SK-N-MC (cell line): ENCODE data around the gene PPFIBP2.

Source experiments
- DNase-seq: peaks from one replicate; pipeline ENCODE4 v3.0.0-alpha.2; 2011; ENCODE audit warnings: low read depth, low spot score
- H3K27ac ChIP-seq: fragments of 200-600 bp; sonication (generic); 2 replicates; pipeline ENCODE4 v1.5.1; 2016; ENCODE audit warnings: mixed run types
- H3K36me3 ChIP-seq: fragments of 200-600 bp; sonication (generic); 2 replicates; pipeline ENCODE4 v1.6.1; 2017; ENCODE audit warnings: antibody characterized with exemption, low read length, mixed read lengths; ENCODE audit not compliant: insufficient read depth
- H3K4me3 ChIP-seq: fragments of 200-600 bp; sonication (generic); 2 replicates; pipeline ENCODE4 v1.5.1; 2016
- H3K9ac ChIP-seq: fragments of 200-600 bp; sonication (generic); 2 replicates; pipeline ENCODE4 v1.8.0; 2017; ENCODE audit warnings: mixed run types, mixed read lengths; ENCODE audit not compliant: insufficient read length
- H3K9me3 ChIP-seq: fragments of 200-600 bp; sonication (generic); 2 replicates; pipeline ENCODE4 v1.6.1; 2017; ENCODE audit warnings: low read depth, mild to moderate bottlenecking, antibody characterized with exemption, low read length, moderate library complexity, mixed read lengths
- EZH2 ChIP-seq: fragments of 200-600 bp; sonication (generic); IDR thresholded peaks from one replicate; pipeline ENCODE4 v1.6.1; 2017; ENCODE audit warnings: antibody characterized with exemption
- FOXP2 ChIP-seq: optimal IDR thresholded peaks from 2 replicates; pipeline ENCODE3; 2011; ENCODE audit warnings: mild to moderate bottlenecking, moderate library complexity; ENCODE audit not compliant: insufficient read depth; ENCODE audit errors: extremely low read length, control extremely low read depth
- POLR2AphosphoS5 ChIP-seq: IDR thresholded peaks from 2 replicates; pipeline ENCODE4 v1.6.1; 2012; ENCODE audit warnings: mild to moderate bottlenecking, low read depth, low read length, borderline replicate concordance

PPFIBP2 gene

DNA sequence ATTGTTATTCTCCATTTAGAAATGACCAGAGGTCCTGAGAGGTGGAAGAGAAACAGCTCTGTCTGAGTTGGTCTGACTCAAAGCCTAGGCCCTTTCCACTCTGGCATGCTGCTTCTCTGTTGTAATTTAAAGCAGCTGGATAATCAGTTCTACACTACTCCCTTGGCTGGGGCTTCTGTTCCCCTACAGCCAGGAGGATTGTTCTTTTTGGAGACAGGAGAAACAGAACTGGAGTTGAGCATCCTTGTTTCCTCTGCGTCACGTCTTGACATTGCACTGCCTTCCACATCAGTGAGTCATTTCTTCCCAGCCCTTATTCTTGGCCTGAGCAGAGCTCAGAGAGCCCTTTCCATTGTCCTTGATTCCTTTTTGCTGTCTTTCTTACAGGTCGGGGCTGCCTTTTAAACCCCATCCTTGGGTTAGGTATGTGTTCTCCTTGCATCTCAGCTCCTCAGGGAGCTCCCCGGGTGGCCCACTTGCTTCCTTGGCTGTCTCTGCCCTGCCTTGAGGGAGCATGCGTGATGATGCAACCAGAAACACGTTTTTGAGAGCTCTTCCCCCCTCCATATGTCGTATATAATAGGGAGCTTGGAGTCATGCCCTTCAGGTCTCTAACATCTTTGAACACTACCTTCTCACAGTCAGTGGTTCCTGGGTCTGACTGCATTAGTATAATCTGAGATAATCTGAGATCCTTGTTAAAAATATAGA lies 123.8 kb downstream of the PPFIBP2 start:
- no peak for DNase-seq
- no peaks in the 10 kb centered on the region for H3K9me3 ChIP-seq
- TF ChIP-seq FOXP2 (no peak), POLR2AphosphoS5 (no peak)
- H3K27ac ChIP-seq = no peak overlapping the region
- no peak overlapping the region for H3K4me3 ChIP-seq
- no peaks in the 10 kb centered on the region for H3K36me3 ChIP-seq
- H3K9ac ChIP-seq = no peak overlapping the region

DNA sequence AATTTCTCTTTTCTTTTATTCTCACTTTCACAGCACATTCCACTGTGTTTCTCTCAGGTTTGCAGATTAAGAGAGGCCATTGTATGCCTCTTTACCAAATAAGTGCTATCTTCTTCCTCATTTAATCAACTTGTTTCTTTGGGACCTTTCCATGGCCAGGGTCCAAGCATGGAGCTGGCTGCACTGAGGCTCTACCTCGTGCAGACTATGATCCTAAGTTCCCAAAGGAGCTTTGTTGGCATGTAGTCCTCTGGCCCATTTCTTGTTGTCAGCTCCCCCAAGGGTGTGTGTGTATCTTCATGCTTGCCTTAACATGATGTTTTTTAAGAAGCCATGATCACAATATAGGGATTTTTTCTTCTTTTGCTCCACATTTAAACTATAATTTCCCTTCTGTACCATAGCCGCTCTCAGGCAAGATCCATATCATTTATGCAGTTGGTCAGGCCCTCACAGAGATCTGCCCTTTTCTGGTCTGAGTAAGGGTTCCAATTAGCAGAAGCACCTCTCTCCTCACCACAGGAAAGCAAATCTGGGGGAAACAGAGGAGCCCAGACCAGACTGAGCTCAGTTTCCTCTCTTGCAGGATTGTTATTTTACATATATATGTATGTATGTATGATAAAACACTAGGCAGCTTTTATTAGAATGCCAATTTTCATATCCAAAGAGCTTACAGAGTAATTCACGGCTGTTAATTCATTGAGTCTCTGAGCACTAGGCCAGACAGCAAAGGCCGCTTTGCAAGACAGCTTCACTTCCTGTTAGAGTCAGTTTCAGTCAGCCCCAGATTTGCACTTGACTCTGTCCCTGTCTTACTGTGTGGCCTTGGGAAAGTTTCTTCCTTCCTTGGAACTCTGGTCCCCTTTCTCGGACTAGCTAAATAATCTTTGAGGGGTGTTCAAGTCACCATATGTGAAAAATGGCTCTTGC lies 125.2 kb downstream of the PPFIBP2 start:
- no peaks in the 10 kb centered on the region for H3K36me3 ChIP-seq
- H3K27ac ChIP-seq = no peak overlapping the region
- no peak for DNase-seq
- no peak overlapping the region for H3K9ac ChIP-seq
- no peak for TF ChIP-seq FOXP2
- TF ChIP-seq EZH2 = no peak
- TF ChIP-seq POLR2AphosphoS5 = no peak
- H3K4me3 ChIP-seq = no peak overlapping the region
- no peaks in the 10 kb centered on the region for H3K9me3 ChIP-seq

GRCh38 chr11:7639643-7640025 lies 125.8 kb downstream of the PPFIBP2 start:
- Histone ChIP-seq H3K9me3 (no peaks in the 10 kb centered on the region), H3K9ac (no peak overlapping the region), H3K27ac (no peak overlapping the region), H3K4me3 (no peak overlapping the region), H3K36me3 (no peaks in the 10 kb centered on the region)
- no peak for TF ChIP-seq POLR2AphosphoS5
- no peak for TF ChIP-seq FOXP2
- TF ChIP-seq EZH2 = no peak
- DNase-seq = no peak

DNA sequence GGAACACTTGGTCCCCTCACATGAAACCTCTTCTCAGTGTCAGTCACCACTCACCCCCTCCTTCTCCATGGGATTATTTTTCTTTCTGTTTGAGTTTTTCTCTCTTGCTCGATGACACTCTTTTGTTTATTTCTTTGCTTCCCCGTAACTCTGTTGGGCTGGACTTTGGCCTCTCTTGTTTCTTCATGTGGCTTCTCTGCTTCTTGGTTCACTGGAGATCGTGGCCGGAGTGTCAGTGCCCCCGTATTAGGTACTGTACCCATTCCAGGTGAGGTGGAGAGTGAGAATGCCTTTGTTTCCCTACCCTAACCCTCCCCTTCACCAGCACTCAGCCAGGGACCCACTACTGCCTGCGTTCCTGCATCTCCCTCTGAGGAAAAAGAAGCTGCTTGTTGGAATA lies 127.0 kb downstream of the PPFIBP2 start:
- no peak overlapping the region for H3K4me3 ChIP-seq
- no peak overlapping the region for H3K9ac ChIP-seq
- H3K27ac ChIP-seq = no peak overlapping the region
- TF ChIP-seq POLR2AphosphoS5 (no peak), FOXP2 (no peak), EZH2 (no peak)
- no peak for DNase-seq
- H3K9me3 ChIP-seq = no peaks in the 10 kb centered on the region
- H3K36me3 ChIP-seq = no peaks in the 10 kb centered on the region

DNA sequence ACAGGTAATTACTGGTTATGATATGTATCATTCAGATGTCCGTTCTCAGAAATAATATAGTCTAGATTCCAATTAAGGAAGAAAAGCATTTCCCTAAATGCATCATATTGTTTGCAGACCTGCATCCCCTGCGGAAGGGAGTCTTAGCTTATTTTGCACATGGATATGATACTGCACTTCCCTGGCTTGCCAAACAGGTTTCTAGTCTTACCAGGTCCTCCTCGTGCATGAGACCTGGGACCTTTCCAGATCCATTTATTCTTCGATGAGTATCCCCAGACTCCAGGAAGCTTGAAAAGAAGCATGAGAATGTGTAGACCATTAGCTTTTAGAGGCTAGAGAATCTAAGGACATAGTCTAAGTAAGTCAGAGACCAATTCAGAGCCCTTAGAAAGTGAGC lies 128.9 kb downstream of the PPFIBP2 start:
- Histone ChIP-seq H3K36me3 (no peaks in the 10 kb centered on the region), H3K4me3 (no peak overlapping the region), H3K9me3 (no peaks in the 10 kb centered on the region), H3K9ac (no peak overlapping the region), H3K27ac (no peak overlapping the region)
- no peak for DNase-seq
- no peak for TF ChIP-seq POLR2AphosphoS5
- TF ChIP-seq FOXP2 = no peak
- no peak for TF ChIP-seq EZH2

GRCh38 chr11:7643314-7643713 lies 129.5 kb downstream of the PPFIBP2 start:
- H3K36me3 ChIP-seq = no peaks in the 10 kb centered on the region

DNA sequence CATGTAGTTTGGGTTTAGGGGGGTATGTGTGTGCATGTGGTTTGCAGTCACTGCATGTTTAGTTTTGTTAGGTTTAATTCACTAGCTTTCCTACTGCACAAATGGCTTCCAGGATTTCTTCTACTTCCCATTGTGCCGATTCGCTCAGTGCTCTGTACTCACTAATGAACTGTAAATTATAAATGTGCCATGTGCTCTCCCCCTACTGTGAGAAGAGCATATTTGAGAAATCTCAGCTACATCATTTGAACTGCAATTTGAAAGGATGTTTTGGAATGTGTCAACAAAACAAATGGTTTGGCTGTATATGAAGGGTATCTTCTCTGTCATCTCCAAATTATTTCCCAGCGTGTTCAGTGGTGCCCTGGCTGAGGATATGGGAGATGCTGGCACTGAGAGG lies 131.4 kb downstream of the PPFIBP2 start:
- TF ChIP-seq FOXP2 (no peak), POLR2AphosphoS5 (no peak), EZH2 (no peak)
- Histone ChIP-seq H3K36me3 (no peaks in the 10 kb centered on the region), H3K9me3 (no peaks in the 10 kb centered on the region), H3K9ac (no peak overlapping the region), H3K27ac (no peak overlapping the region), H3K4me3 (no peak overlapping the region)
- DNase-seq = no peak

More at GRCh38 chr11:7643314-7643713, 129.5 kb downstream of the PPFIBP2 start:
- TF ChIP-seq POLR2AphosphoS5 = no peak
- no peak for TF ChIP-seq EZH2
- no peak for TF ChIP-seq FOXP2
- Histone ChIP-seq H3K27ac (no peak overlapping the region), H3K4me3 (no peak overlapping the region), H3K9ac (no peak overlapping the region), H3K9me3 (no peaks in the 10 kb centered on the region)
- no peak for DNase-seq

DNA sequence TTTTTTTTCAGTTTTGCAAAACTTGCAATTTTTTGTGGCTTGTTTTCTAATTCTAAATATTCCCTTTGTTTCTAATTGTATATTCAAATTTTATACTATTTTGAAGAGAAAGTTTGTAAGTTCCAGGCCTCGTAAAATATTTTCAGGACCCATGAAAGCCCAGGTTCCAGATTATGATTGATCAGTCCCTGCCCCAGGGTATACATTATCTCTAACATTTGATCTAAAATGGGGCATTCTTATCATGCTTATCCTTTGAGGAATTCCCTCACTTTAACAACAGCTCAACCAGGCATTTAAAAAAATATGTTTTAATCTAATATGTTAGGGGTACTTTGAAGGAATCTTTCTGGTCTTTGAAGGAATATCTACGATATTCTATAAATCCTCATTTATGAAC lies 133.1 kb downstream of the PPFIBP2 start:
- no peak for DNase-seq
- H3K9me3 ChIP-seq = no peaks in the 10 kb centered on the region
- no peaks in the 10 kb centered on the region for H3K36me3 ChIP-seq
- no peak for TF ChIP-seq FOXP2
- TF ChIP-seq POLR2AphosphoS5 = no peak
- TF ChIP-seq EZH2 = no peak
- no peak overlapping the region for H3K4me3 ChIP-seq
- no peak overlapping the region for H3K27ac ChIP-seq
- H3K9ac ChIP-seq = no peak overlapping the region

DNA sequence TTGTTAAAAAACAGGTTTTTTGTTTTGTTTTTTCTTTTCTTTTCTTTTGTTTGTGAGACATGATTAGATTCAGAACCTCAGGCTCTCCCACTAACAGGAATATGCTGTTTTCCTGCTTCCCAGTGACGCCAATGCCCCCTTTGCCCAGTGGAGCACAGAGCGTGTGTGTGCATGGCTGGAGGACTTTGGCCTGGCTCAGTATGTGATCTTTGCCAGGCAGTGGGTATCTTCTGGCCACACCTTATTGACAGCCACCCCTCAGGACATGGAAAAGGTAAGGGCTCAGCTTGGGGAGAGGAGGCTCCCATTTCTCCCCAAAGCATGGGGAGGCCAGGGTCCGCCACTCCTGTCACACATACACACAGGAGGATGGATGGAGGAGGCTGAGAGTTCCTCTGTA lies 134.5 kb downstream of the PPFIBP2 start:
- TF ChIP-seq FOXP2 (no peak), POLR2AphosphoS5 (no peak), EZH2 (no peak)

More for the DNA sequence above, 134.5 kb downstream of the PPFIBP2 start:
- Histone ChIP-seq H3K9me3 (no peaks in the 10 kb centered on the region), H3K9ac (no peak overlapping the region), H3K4me3 (no peak overlapping the region), H3K36me3 (no peaks in the 10 kb centered on the region), H3K27ac (no peak overlapping the region)
- DNase-seq = no peak
